ENCODE results near the gene CEBPG.

Gene CEBPG

GRCh38 chr19:33373453-33374235 lies at the start of gene CEBPG:
TSS of gene CEBPG (plus strand) at chr19:33373709. CDS start at chr19:33379240, 5,531 bp downstream.
- peak; percentile 82 for DNase-seq (ENCODE audit: low read depth)

- no peak for DNase-seq (ENCODE audit: low read depth)
Measured at GRCh38 chr19:33324628-33325027, 48.9 kb upstream of the CEBPG start.

DNA sequence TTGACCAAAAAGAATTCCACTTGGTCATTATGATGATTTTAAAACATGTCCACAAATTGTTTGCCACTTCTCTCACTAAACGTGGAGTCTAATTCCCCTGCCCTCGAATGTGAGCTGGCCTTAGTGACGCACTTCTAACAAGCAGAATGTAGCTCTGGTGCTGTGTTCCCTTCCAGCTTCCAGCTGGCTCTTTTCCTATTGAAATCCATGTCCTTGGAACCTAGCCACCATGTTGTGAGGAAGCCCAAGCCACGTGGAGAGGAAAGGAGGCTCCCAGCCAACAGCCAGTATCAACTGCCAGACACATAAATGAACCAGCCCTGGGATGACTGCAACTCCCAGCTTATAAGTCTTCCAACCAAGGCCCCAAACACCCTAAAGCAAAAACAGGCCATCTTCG lies 47.6 kb upstream of the CEBPG start:
- DNase-seq (ENCODE audit: low read depth) = no peak

- DNase-seq (ENCODE audit: low read depth) = no peak
Measured at GRCh38 chr19:33329060-33329459, 44.4 kb upstream of the CEBPG start.

DNA sequence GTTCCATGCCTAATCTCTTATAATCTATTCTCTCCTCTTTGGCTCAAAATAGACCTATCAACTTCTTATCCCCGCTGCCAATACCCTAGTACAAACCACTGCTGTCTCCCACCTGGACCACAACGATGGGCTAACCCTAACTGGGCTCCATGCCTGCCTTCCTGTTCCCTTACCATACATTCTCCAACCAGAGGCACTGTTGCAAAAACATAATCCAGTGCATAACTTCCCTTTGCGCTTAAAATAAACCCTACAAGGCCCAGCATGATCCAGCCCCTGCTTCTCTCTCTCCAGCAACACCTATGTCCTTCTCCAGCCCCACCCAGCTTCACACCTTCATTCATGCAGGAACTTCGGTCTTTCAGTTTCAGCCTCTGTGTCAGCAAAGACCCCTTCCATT lies 43.8 kb upstream of the CEBPG start:
- no peak for DNase-seq (ENCODE audit: low read depth)

DNA sequence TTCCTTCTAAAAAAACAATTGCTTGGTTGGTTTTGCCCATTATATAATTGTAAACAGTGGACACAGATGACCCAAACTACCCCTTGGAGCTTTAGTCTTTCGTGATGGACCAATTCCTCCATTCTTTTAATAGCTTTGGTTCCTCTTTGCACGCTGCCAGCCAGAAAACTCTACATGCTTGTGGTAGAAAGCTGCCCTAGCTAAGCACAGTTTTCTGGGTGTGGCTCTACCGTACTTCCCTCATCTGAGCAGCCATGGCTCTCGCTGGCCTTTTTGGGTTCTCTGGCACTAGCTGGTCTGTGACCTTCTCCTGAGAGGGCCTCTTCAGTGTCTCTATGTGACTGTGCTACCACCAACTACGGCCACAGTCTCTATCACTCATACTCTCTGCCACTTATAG lies 41.3 kb upstream of the CEBPG start:
- DNase-seq (ENCODE audit: low read depth) = no peak

- no peak for DNase-seq (ENCODE audit: low read depth)
Measured at GRCh38 chr19:33333151-33333550, 40.4 kb upstream of the CEBPG start.

GRCh38 chr19:33333642-33334041 lies 39.9 kb upstream of the CEBPG start:
- no peak for DNase-seq (ENCODE audit: low read depth)

GRCh38 chr19:33334271-33334670 lies 39.2 kb upstream of the CEBPG start:
- DNase-seq (ENCODE audit: low read depth) = no peak

DNA sequence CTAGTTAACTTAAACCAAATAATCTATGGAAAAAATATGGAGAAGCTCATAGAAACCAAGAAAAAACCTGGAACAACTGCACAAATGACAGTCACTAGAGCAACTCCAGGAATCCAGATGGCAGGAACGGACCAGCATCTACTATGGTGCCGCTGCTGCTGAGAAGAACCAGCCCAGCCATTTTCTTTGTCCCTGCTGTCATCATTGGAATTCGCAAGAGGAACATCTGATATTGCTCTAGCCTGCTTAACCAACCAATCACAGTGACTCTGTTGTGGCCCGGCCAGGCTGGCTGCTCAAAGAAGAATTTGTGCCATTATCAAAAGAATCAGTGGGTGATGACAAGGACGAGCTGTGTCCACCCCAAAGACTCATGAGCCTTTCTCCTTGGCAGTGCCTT lies 38.1 kb upstream of the CEBPG start:
- no peak for DNase-seq (ENCODE audit: low read depth)

DNA sequence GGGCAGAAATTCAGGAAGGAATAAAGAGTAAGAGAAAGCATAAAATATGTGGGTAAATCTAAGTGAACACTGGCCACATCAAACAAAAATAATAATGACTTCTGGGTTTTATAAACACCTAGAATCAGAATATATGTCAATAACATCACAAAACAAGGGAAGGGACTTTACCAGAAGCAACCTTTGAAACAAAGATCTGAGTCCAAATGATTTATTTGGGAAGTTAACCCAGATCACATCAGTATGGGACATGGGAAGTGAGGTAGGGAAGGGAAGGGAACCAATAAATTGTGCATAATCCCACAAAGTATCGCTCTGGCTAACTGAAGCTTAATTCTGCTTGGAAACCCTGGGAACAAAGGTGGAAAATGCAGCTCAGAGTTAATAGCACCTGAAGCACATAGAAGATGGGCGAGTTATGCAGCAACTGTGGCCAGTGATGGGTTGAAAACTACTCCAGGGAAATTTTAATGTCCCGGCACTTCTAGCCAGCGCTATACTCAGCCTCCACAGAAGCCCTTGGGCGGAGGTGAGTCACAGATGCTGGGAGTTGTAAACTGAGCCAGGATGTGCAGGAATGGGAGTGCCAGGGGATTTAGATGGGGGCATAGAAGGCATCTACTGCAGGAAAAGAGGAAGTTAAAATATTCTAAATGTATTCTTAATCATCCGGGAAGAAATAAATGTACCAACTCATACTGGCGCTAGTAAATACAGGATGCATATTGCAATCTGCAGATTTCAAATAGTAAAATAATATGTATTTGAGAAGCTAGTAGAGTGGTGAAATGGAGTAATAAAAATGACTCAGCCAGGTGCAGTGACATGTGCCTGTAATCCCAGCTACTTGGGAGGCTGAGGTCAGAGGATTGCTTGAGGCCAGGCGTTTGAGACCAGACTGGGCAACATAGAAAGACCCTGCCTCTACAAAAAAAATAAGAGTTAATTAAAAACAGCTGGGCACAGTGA lies 34.2 kb upstream of the CEBPG start:
- no peak for DNase-seq (ENCODE audit: low read depth)

DNA sequence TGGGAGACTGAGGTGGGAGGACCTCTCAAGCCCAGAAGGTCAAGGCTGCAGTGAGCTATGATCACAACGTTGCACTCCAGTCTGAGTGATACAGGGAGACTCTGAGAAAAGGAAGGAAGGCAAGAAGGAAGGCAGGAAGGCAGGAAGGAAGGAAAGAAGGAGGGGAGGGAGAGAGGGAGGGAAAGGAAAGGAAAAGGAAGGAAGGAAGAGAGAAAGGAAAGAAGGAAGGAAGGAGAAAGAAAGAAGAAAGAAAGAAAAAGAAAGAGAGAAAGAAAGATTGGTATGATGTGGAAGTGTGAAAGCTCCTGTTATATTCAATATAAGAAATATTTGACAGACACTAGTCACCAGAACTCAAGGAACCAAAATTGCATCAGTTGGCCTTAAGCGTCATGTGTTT lies 32.5 kb upstream of the CEBPG start:
- DNase-seq (ENCODE audit: low read depth) = no peak

DNA sequence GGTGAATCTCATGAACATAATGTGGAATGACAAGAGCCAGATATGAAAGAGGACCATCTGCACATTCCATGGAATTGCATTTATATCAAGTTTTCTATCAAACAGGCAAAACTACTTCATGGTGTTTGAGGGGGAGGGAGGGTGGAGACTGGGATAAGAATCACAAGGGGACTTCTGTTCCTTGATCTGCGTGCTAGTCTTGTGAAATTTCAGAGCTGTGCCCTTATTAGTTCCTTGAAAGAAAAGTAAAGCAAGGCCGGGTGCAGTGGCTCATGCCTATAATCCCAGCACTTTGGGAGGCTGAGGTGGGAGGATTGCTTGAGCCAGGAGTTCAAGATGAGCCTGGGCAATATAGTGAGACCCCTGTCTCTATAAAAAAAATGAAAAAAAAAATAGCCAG lies 30.2 kb upstream of the CEBPG start:
- no peak for DNase-seq (ENCODE audit: low read depth)

GRCh38 chr19:33343859-33344572 lies 29.5 kb upstream of the CEBPG start:
- DNase-seq (ENCODE audit: low read depth) = no peak

GRCh38 chr19:33344573-33344925 lies 29.0 kb upstream of the CEBPG start:
- no peak for DNase-seq (ENCODE audit: low read depth)

DNA sequence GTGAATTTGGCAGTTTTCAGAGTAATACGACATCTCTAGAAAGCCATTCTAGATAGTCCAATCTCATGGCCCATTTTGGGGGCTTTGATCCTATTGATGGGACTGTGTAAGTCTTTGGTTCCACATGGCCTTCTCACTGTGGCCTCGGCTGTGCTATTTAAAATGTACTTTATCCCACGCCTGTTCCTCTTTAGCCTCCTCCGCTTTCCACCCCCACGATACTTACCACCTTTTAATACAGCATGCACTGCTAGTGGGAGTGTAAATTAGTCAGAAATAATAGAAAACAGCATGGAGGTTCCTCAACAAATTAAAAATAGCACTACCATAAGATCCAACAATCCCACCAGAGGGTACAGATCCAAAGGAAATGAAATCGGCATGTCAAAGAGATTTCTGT lies 28.3 kb upstream of the CEBPG start:
- no peak for DNase-seq (ENCODE audit: low read depth)

GRCh38 chr19:33346665-33347064 lies 26.8 kb upstream of the CEBPG start:
- no peak for DNase-seq (ENCODE audit: low read depth)

DNA sequence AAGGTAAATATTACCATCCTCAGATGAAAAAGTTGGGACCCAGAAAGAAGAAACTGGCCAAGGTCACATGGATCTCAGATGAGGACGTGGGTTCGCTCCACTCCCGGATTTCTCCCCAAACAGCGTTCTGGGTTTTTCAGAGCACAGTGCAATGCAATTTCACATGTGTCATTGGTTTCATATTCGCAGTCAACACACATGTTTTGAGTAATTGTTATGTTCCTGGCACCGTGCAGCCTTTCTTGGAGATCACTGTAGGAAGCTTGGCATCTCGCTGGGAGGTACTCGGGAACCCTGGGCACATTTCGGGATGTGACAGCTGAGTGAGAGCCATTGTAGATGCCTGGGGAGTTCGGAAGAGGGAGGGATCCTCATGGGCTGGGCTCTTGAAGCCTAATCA lies 26.2 kb upstream of the CEBPG start:
- no peak for DNase-seq (ENCODE audit: low read depth)

GRCh38 chr19:33348301-33349010 lies 25.1 kb upstream of the CEBPG start:
- DNase-seq (ENCODE audit: low read depth) = no peak

DNA sequence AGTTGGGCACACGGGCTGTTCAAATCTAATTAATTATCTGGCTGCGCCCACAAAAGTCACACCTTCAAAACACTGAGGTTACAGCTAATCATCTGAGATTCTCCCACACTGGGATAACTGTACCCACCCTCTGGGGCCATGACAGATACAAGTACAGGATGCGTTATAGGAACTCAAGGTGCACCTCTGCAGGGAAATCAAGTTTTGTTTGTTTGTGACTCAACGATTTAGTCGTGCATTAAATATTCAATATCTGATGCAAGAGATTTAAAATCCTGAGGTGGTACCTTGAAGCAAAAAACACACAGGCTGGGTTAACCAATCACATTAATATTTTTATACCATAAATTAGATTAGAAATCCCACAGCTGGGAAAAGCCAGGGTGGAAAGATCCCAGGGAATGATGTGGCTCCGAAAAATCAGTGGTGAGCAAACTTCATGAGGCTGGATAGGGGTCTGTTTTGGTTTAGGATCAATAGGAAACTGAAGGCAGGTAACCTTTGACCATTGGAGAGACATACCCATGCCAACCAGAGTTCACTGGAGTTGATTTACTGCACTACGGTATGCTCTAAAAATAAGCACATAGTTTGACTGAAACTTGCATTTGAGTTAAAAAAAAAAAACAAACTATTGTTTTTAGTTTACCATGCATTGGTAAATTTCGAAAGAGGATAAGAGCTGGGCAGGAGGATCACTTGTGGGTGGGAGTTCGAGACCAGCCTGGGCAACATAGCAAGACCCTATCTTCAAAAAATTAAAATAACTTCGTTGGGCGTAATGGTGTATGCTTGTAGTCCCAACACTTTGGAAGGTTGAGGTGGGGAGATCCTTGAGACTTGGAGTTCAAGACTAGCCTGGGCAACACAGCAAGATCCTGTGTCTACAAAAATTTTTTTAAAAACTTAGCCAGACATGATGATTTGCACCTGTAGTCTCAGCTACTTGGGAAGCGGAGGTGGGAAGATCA lies 23.9 kb upstream of the CEBPG start:
- DNase-seq (ENCODE audit: low read depth) = no peak

Data from CMK (cell line).